ENCODE results near the gene RAB21.

Gene RAB21

DNA sequence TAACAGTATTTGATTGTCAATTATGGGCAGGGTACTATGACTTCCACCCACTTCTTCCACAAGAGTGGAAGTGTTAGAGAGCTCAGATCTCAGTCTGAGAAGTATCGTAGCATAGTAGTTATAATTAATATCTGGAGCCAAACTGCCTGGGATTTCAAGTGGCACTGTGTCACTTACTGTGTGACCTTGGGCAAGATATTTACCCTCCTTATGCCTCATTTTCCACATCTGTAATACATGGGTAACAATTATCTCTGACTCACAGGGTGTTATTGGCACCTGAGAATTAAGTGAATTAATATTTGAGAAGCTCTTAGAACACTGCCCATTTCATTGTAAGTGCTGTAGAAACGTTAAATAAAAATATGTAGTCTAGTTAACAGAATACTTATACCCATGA, 11.5 kb downstream of the RAB21 start:
- Histone ChIP-seq H3K4me2 (ENCODE audit: low read length, poor library complexity, severe bottlenecking) (no peak overlapping the region), H3K27me3 (ENCODE audit: control insufficient read depth in 1 of 2, insufficient read depth in 1 of 2, low read length in 2 of 2) (no peaks in the 10 kb centered on the region), H2BK5ac (ENCODE audit: low read depth, low read length, poor library complexity, severe bottlenecking) (no peak overlapping the region), H3K4me1 (ENCODE audit: control insufficient read depth, insufficient read depth, low read depth, low read length) (no peaks in the 10 kb centered on the region), H3K27ac (ENCODE audit: low read length, poor library complexity, severe bottlenecking) (no peak overlapping the region), H2BK120ac (ENCODE audit: low read depth, low read length) (no peak overlapping the region), H3K23ac (ENCODE audit: low read length in 2 of 2) (no peak overlapping the region), H4K8ac (ENCODE audit: low read length) (no peak overlapping the region), H3K18ac (ENCODE audit: low read depth in 1 of 2, low read length in 2 of 2) (no peak overlapping the region), H2AFZ (ENCODE audit: low read depth, low read length) (no peak overlapping the region), H2BK12ac (ENCODE audit: low read length in 2 of 2) (no peak overlapping the region), H3K14ac (ENCODE audit: low read length in 2 of 2) (no peak overlapping the region), H2AK5ac (ENCODE audit: low read length, severe bottlenecking) (no peak overlapping the region), H3K36me3 (ENCODE audit: control insufficient read depth in 1 of 2, insufficient read depth in 2 of 2, low read depth in 1 of 2, low read length in 2 of 2) (peaks cover 2 to 14% of the 10 kb centered on the region in 2 experiments), H4K91ac (ENCODE audit: low read length) (no peak overlapping the region), H3K79me1 (replicated peaks; ENCODE audit: low read length, poor library complexity, severe bottlenecking) (peaks cover 3% of the 10 kb centered on the region), H3K9me3 (ENCODE audit: control insufficient read depth, low read length) (peaks cover 3% of the 10 kb centered on the region), H3K4me3 (ENCODE audit: insufficient read depth in 1 of 2, low read depth in 1 of 2, low read length in 2 of 2) (no peak overlapping the region), H2BK15ac (ENCODE audit: low read depth, poor library complexity, severe bottlenecking) (no peak overlapping the region), H3K4ac (ENCODE audit: low read depth in 1 of 2, low read length in 2 of 2) (no peak overlapping the region), H3K9ac (ENCODE audit: low read length) (no peak overlapping the region)
- no CpG with 5 or more reads among the region's 2 CpGs for WGBS
- no peak for DNase-seq

GRCh38 chr12:71767183-71767582, 12.5 kb downstream of the RAB21 start:
- Histone ChIP-seq H2AK5ac (ENCODE audit: low read length, severe bottlenecking) (no peak overlapping the region), H3K27ac (ENCODE audit: low read length, poor library complexity, severe bottlenecking) (no peak overlapping the region), H4K91ac (ENCODE audit: low read length) (no peak overlapping the region), H2BK12ac (ENCODE audit: low read length in 2 of 2) (no peak overlapping the region), H3K9ac (ENCODE audit: low read length) (no peak overlapping the region), H3K4ac (ENCODE audit: low read depth in 1 of 2, low read length in 2 of 2) (no peak overlapping the region), H3K36me3 (ENCODE audit: control insufficient read depth in 1 of 2, insufficient read depth in 2 of 2, low read depth in 1 of 2, low read length in 2 of 2) (peaks cover 6 to 24% of the 10 kb centered on the region in 2 experiments), H3K27me3 (ENCODE audit: control insufficient read depth in 1 of 2, insufficient read depth in 1 of 2, low read length in 2 of 2) (no peaks in the 10 kb centered on the region), H3K4me3 (ENCODE audit: insufficient read depth in 1 of 2, low read depth in 1 of 2, low read length in 2 of 2) (no peak overlapping the region), H3K14ac (ENCODE audit: low read length in 2 of 2) (no peak overlapping the region), H4K8ac (ENCODE audit: low read length) (no peak overlapping the region), H3K4me2 (ENCODE audit: low read length, poor library complexity, severe bottlenecking) (no peak overlapping the region), H2BK15ac (ENCODE audit: low read depth, poor library complexity, severe bottlenecking) (no peak overlapping the region), H2BK5ac (ENCODE audit: low read depth, low read length, poor library complexity, severe bottlenecking) (no peak overlapping the region), H2BK120ac (ENCODE audit: low read depth, low read length) (no peak overlapping the region), H3K18ac (ENCODE audit: low read depth in 1 of 2, low read length in 2 of 2) (no peak overlapping the region), H3K4me1 (ENCODE audit: control insufficient read depth, insufficient read depth, low read depth, low read length) (no peaks in the 10 kb centered on the region), H2AFZ (ENCODE audit: low read depth, low read length) (no peak overlapping the region), H3K9me3 (ENCODE audit: control insufficient read depth, low read length) (peaks cover 3% of the 10 kb centered on the region), H3K23ac (ENCODE audit: low read length in 2 of 2) (no peak overlapping the region), H3K79me1 (replicated peaks; ENCODE audit: low read length, poor library complexity, severe bottlenecking) (peaks cover 7% of the 10 kb centered on the region)
- no peak for DNase-seq
- WGBS: 99% methylated on average over 4 of the region's 5 CpGs

- H2BK5ac ChIP-seq (ENCODE audit: low read depth, low read length, poor library complexity, severe bottlenecking): no peak overlapping the region
- no peak overlapping the region for H2AK5ac ChIP-seq (ENCODE audit: low read length, severe bottlenecking)
- no peak overlapping the region for H3K4ac ChIP-seq (ENCODE audit: low read depth in 1 of 2, low read length in 2 of 2)
- H3K9ac ChIP-seq (ENCODE audit: low read length): no peak overlapping the region
- H2AFZ ChIP-seq (ENCODE audit: low read depth, low read length): no peak overlapping the region
- peaks cover 3% of the 10 kb centered on the region for H3K9me3 ChIP-seq (ENCODE audit: control insufficient read depth, low read length)
- H3K79me1 ChIP-seq (replicated peaks; ENCODE audit: low read length, poor library complexity, severe bottlenecking): peaks cover 10% of the 10 kb centered on the region
- no peak overlapping the region for H3K4me3 ChIP-seq (ENCODE audit: insufficient read depth in 1 of 2, low read depth in 1 of 2, low read length in 2 of 2)
- DNase-seq: no peak
- no peaks in the 10 kb centered on the region for H3K4me1 ChIP-seq (ENCODE audit: control insufficient read depth, insufficient read depth, low read depth, low read length)
- H4K8ac ChIP-seq (ENCODE audit: low read length): no peak overlapping the region
- WGBS: 100% methylated on average over 1 of the region's 2 CpGs
- H3K18ac ChIP-seq (ENCODE audit: low read depth in 1 of 2, low read length in 2 of 2): no peak overlapping the region
- H3K27me3 ChIP-seq (ENCODE audit: control insufficient read depth in 1 of 2, insufficient read depth in 1 of 2, low read length in 2 of 2): no peaks in the 10 kb centered on the region
- H2BK120ac ChIP-seq (ENCODE audit: low read depth, low read length): no peak overlapping the region
- no peak overlapping the region for H3K27ac ChIP-seq (ENCODE audit: low read length, poor library complexity, severe bottlenecking)
- H4K91ac ChIP-seq (ENCODE audit: low read length): no peak overlapping the region
- H3K23ac ChIP-seq (ENCODE audit: low read length in 2 of 2): no peak overlapping the region
- no peak overlapping the region for H2BK15ac ChIP-seq (ENCODE audit: low read depth, poor library complexity, severe bottlenecking)
- H2BK12ac ChIP-seq (ENCODE audit: low read length in 2 of 2): no peak overlapping the region
- no peak overlapping the region for H3K4me2 ChIP-seq (ENCODE audit: low read length, poor library complexity, severe bottlenecking)
- H3K36me3 ChIP-seq (ENCODE audit: control insufficient read depth in 1 of 2, insufficient read depth in 2 of 2, low read depth in 1 of 2, low read length in 2 of 2): peaks cover 3 to 41% of the 10 kb centered on the region in 2 experiments
- no peak overlapping the region for H3K14ac ChIP-seq (ENCODE audit: low read length in 2 of 2)
Observed at GRCh38 chr12:71768900-71769299, 14.2 kb downstream of the RAB21 start.

GRCh38 chr12:71771069-71771468, 16.4 kb downstream of the RAB21 start:
- no peak overlapping the region for H4K8ac ChIP-seq (ENCODE audit: low read length)
- H4K91ac ChIP-seq (ENCODE audit: low read length): no peak overlapping the region
- no peak overlapping the region for H2BK5ac ChIP-seq (ENCODE audit: low read depth, low read length, poor library complexity, severe bottlenecking)
- H3K14ac ChIP-seq (ENCODE audit: low read length in 2 of 2): no peak overlapping the region
- WGBS: 100% methylated on average over 1 of the region's 2 CpGs
- H3K9me3 ChIP-seq (ENCODE audit: control insufficient read depth, low read length): no peaks in the 10 kb centered on the region
- H3K4me1 ChIP-seq (ENCODE audit: control insufficient read depth, insufficient read depth, low read depth, low read length): no peaks in the 10 kb centered on the region
- no peak overlapping the region for H3K4ac ChIP-seq (ENCODE audit: low read depth in 1 of 2, low read length in 2 of 2)
- H3K27ac ChIP-seq (ENCODE audit: low read length, poor library complexity, severe bottlenecking): no peak overlapping the region
- no peak for DNase-seq
- H3K9ac ChIP-seq (ENCODE audit: low read length): no peak overlapping the region
- H2AK5ac ChIP-seq (ENCODE audit: low read length, severe bottlenecking): no peak overlapping the region
- H2AFZ ChIP-seq (ENCODE audit: low read depth, low read length): no peak overlapping the region
- H2BK12ac ChIP-seq (ENCODE audit: low read length in 2 of 2): no peak overlapping the region
- H3K23ac ChIP-seq (ENCODE audit: low read length in 2 of 2): no peak overlapping the region
- H2BK15ac ChIP-seq (ENCODE audit: low read depth, poor library complexity, severe bottlenecking): no peak overlapping the region
- H3K27me3 ChIP-seq (ENCODE audit: control insufficient read depth in 1 of 2, insufficient read depth in 1 of 2, low read length in 2 of 2): no peaks in the 10 kb centered on the region
- no peak overlapping the region for H3K4me3 ChIP-seq (ENCODE audit: insufficient read depth in 1 of 2, low read depth in 1 of 2, low read length in 2 of 2)
- no peak overlapping the region for H2BK120ac ChIP-seq (ENCODE audit: low read depth, low read length)
- peaks cover 7 to 54% of the 10 kb centered on the region in 2 experiments for H3K36me3 ChIP-seq (ENCODE audit: control insufficient read depth in 1 of 2, insufficient read depth in 2 of 2, low read depth in 1 of 2, low read length in 2 of 2)
- no peak overlapping the region for H3K4me2 ChIP-seq (ENCODE audit: low read length, poor library complexity, severe bottlenecking)
- no peak overlapping the region for H3K18ac ChIP-seq (ENCODE audit: low read depth in 1 of 2, low read length in 2 of 2)
- peaks cover 16% of the 10 kb centered on the region for H3K79me1 ChIP-seq (replicated peaks; ENCODE audit: low read length, poor library complexity, severe bottlenecking)

Measured in mesenchymal stem cell (in vitro differentiated cells and primary cell).